ENCODE measurements around the gene GABRD.

DNA sequence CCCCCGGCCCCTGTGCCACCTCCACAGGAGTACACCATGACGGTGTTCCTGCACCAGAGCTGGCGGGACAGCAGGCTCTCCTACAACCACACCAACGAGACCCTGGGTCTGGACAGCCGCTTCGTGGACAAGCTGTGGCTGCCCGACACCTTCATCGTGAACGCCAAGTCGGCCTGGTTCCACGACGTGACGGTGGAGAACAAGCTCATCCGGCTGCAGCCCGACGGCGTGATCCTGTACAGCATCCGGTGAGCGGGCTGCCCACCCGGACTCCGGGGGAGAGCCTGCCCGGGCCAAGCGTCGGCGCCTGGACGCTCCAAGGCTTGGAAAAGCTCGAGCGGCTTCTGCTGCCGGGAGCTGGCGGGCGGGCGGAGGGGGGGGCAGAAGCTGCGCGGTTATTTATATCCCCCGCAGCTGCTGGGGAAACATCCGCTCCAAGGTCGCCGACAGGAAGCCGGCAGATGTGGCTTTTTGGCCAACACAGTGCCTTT, 6.4 kb downstream of the GABRD start:
- TF ChIP-seq POLR2A (IDR thresholded peaks at IDR 0.05; ENCODE audit: low read depth, low read length) (no peak), PAX5 (IDR thresholded peaks at IDR 0.05; ENCODE audit: insufficient read depth, low read length, severe bottlenecking) (no peak), POLR2AphosphoS5 (IDR thresholded peaks at IDR 0.05; ENCODE audit: low read depth, low read length) (no peak), TAF1 (IDR thresholded peaks at IDR 0.05; ENCODE audit: low read depth, low read length) (no peak)

All from GM12891 (cell line).